ENCODE measurements around the gene MEX3D. TPM values are rescaled to one million over a fixed set of nuclear protein-coding genes. Genes with fewer than 3 reads are reported as not detected.

The MEX3D gene
- total and polyA plus RNA-seq, 2 of the 4 experiments (the other 2 are of a cell fraction): 9.1 to 9.6 TPM

DNA sequence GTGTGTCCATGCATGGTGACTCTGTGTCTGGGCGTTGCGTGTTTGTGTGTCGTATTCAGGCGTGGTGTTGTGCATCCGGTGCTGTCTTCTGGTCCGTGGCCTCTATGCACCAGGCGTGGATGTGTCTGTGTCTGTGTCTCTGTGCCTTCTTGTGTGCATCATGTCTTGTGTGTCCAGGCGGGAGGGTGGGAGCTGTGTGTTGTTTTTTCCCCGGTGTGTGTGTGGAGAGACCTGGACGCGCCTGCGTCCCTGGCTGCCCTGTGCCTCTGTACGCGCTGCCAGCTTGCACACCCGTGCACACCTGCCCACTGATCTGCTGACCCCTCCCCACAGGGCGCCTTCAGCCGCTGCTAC, 43.2 kb downstream of the MEX3D start:
- intact Hi-C loops (cut with micrococcal nuclease): no loop called here
- H3K36me3 ChIP-seq (ENCODE audit: control insufficient read depth, insufficient read depth, low read length): no peaks in the 10 kb centered on the region
- in situ Hi-C loops (cut with MboI; ENCODE audit: low sequenced_read_pairs): loop anchor here (25.0 kb wide), 1 partner anchor 262 kb away; no protein-coding TSS in a partner anchor
- H2AK5ac ChIP-seq (ENCODE audit: low read depth, low read length): no peak overlapping the region
- H3K56ac ChIP-seq (ENCODE audit: extremely low read depth, insufficient read depth, low read length): no peak overlapping the region
- H3K9me3 ChIP-seq (ENCODE audit: control insufficient read depth, insufficient read depth, low read length): no peaks in the 10 kb centered on the region
- no peak overlapping the region for H2BK20ac ChIP-seq (ENCODE audit: low read depth, low read length)
- POLR2A ChIA-PET (ENCODE audit: unreplicated experiment): no interaction called here
- peak overlapping the region; percentile 51 for H2AFZ ChIP-seq (replicated peaks; ENCODE audit: low read length, poor library complexity)
- no peak overlapping the region for H3K18ac ChIP-seq (ENCODE audit: low read depth, low read length)
- H4K5ac ChIP-seq (ENCODE audit: low read depth, low read length): no peak overlapping the region
- H3K9ac ChIP-seq (ENCODE audit: low read depth, low read length): no peak overlapping the region
- no peak overlapping the region for H3K14ac ChIP-seq (replicated peaks; ENCODE audit: low read depth, low read length)
- H3K23ac ChIP-seq (ENCODE audit: low read depth, low read length): peak overlapping the region; percentile 22; the same call in 1 of the 2 replicates
- H2BK120ac ChIP-seq (ENCODE audit: low read depth, low read length): no peak overlapping the region
- CTCF ChIA-PET: no interaction called here
- TF ChIP-seq SMC3 (IDR thresholded peaks at IDR 0.05; ENCODE audit: low read depth, low read length): no peak
- TF ChIP-seq, protein P1, sequence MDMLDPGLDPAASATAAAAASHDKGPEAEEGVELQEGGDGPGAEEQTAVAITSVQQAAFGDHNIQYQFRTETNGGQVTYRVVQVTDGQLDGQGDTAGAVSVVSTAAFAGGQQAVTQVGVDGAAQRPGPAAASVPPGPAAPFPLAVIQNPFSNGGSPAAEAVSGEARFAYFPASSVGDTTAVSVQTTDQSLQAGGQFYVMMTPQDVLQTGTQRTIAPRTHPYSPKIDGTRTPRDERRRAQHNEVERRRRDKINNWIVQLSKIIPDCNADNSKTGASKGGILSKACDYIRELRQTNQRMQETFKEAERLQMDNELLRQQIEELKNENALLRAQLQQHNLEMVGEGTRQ (IDR thresholded peaks at IDR 0.05; ENCODE audit: low read depth, low read length): no peak
- TF ChIP-seq RCOR1 (IDR thresholded peaks at IDR 0.05; ENCODE audit: insufficient replicate concordance, low read length): no peak
- TF ChIP-seq POLR2A (IDR thresholded peaks at IDR 0.05; ENCODE audit: low read depth, low read length): no peak
- no peak for TF ChIP-seq MXI1 (IDR thresholded peaks at IDR 0.05; ENCODE audit: borderline replicate concordance, low read depth, low read length)
- no peak for TF ChIP-seq MAFK (IDR thresholded peaks at IDR 0.05; ENCODE audit: low read depth, low read length)
- TF ChIP-seq BHLHE40 (IDR thresholded peaks at IDR 0.05; ENCODE audit: low read depth, low read length): no peak
- no peak for TF ChIP-seq RAD21 (IDR thresholded peaks at IDR 0.05; ENCODE audit: low read length)
- TF ChIP-seq, protein P2, sequence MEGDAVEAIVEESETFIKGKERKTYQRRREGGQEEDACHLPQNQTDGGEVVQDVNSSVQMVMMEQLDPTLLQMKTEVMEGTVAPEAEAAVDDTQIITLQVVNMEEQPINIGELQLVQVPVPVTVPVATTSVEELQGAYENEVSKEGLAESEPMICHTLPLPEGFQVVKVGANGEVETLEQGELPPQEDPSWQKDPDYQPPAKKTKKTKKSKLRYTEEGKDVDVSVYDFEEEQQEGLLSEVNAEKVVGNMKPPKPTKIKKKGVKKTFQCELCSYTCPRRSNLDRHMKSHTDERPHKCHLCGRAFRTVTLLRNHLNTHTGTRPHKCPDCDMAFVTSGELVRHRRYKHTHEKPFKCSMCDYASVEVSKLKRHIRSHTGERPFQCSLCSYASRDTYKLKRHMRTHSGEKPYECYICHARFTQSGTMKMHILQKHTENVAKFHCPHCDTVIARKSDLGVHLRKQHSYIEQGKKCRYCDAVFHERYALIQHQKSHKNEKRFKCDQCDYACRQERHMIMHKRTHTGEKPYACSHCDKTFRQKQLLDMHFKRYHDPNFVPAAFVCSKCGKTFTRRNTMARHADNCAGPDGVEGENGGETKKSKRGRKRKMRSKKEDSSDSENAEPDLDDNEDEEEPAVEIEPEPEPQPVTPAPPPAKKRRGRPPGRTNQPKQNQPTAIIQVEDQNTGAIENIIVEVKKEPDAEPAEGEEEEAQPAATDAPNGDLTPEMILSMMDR (conservative IDR thresholded peaks at IDR 0.05; ENCODE audit: low read depth, low read length): no peak
- TF ChIP-seq RFX5 (IDR thresholded peaks at IDR 0.05; ENCODE audit: low read depth, low read length): no peak
- TF ChIP-seq, protein P3, sequence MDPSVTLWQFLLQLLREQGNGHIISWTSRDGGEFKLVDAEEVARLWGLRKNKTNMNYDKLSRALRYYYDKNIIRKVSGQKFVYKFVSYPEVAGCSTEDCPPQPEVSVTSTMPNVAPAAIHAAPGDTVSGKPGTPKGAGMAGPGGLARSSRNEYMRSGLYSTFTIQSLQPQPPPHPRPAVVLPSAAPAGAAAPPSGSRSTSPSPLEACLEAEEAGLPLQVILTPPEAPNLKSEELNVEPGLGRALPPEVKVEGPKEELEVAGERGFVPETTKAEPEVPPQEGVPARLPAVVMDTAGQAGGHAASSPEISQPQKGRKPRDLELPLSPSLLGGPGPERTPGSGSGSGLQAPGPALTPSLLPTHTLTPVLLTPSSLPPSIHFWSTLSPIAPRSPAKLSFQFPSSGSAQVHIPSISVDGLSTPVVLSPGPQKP (IDR thresholded peaks at IDR 0.05; ENCODE audit: borderline replicate concordance, low read depth, low read length): no peak
- no peak for TF ChIP-seq CEBPB (IDR thresholded peaks at IDR 0.05; ENCODE audit: low read depth, low read length)
- TF ChIP-seq NFE2L2 (IDR thresholded peaks at IDR 0.05; ENCODE audit: low read depth, low read length): no peak
- H3K4me1 ChIP-seq (ENCODE audit: control insufficient read depth, insufficient read depth, low read length): no peaks in the 10 kb centered on the region; the same call in 1 of the 2 replicates
- no peaks in the 10 kb centered on the region for H3K79me1 ChIP-seq (ENCODE audit: low read depth in 1 of 2, low read length in 2 of 2)
- no peak overlapping the region for H2BK15ac ChIP-seq (ENCODE audit: low read depth, low read length)
- H2AK9ac ChIP-seq (replicated peaks; ENCODE audit: low read depth, low read length, poor library complexity): no peak overlapping the region
- H3K27me3 ChIP-seq (ENCODE audit: control insufficient read depth, insufficient read depth, low read length): peaks cover 36% of the 10 kb centered on the region
- H3K27ac ChIP-seq (ENCODE audit: insufficient read depth, low read length): no peak overlapping the region
- no peak for ATAC-seq (ENCODE audit: low read depth)
- H3K4me3 ChIP-seq (ENCODE audit: insufficient read depth, low read depth, low read length): no peak overlapping the region
- no peak overlapping the region for H4K91ac ChIP-seq (ENCODE audit: insufficient read depth, low read depth, low read length)
- no peak overlapping the region for H3K4me2 ChIP-seq (ENCODE audit: low read depth, low read length)
- no peak for DNase-seq
- H4K8ac ChIP-seq (ENCODE audit: low read depth in 2 of 2, low read length in 2 of 2): no peak overlapping the region
- 50% methylated on average over 2 of the region's 17 CpGs; no CpG with 5 or more reads in 1 of the 2 experiments for WGBS, 2 experiments (ENCODE audit: extremely low coverage in 2 of 2, insufficient read length in 1 of 2)
- dilution Hi-C loops (cut with HindIII; ENCODE audit: low sequenced_read_pairs, unreplicated experiment): no loop called here
- peaks cover 7% of the 10 kb centered on the region; the same call in 1 of the 2 replicates for H4K20me1 ChIP-seq (ENCODE audit: insufficient read depth, low read length)
- H2BK5ac ChIP-seq (ENCODE audit: low read depth, low read length, poor library complexity, severe bottlenecking): no peak overlapping the region
- peaks cover 4% of the 10 kb centered on the region; the same call in 1 of the 2 replicates for H3K9me1 ChIP-seq (ENCODE audit: insufficient read depth, low read length)
- H3K4ac ChIP-seq (ENCODE audit: low read depth, low read length): no peak overlapping the region
- no TSS peak for BruUV-seq (replicated peaks)

Measured in IMR-90 (cell line).